HS-27A (cell line): ENCODE data around the gene JAG1.

Experiments
- DNase-seq: peaks from one replicate; pipeline ENCODE4 v3.0.0-alpha.2; 2012; ENCODE audit warnings: low read depth, missing footprints

Gene JAG1

DNA sequence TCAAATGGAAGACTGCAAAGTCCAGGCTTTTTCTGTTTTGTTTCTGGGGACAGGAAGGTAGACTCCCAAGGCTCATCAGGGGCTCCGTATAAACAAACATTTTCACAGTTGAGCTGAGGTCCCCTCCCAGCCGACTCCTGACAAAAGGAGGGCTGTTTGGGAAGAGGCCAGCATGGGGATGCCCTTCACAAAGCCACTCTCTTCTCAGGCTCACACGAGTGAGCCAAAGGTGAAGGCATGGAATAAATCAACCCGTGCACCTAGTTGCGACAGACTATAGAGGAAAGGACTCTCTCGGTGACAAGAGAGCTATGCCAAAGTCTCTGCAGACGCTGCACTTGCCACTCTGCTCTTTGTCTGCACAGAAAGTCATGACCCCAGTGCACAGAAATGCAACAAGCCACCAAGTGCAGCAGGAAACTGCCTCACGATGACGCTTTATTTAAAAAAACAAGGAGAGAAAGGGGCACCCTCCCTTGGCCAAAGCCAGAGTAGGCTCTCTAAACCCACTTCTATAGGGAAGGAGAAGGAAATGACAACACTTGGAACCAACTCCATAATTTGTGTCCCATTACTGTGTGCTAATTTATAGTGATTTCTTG lies 21.0 kb downstream of the JAG1 start:
- no peak for DNase-seq

DNA sequence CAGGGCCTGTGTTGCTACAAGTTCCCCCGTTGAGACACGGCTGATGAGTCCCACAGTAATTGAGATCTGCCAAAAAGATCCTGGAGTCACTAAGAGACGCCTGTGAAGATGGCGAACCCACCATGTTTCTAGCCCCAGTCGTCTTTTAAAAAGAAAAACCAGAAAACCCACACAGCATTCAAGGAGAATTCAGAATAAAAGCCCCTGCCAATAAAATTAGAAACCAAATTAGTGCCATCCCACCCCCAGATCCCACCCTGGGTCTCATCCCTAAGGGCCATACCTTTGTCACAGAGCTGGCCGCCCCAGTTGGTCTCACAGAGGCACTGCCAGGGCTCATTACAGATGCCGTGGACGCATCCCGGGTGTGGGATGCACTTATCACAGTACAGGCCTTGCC lies 21.6 kb downstream of the JAG1 start:
- no peak for DNase-seq

DNA sequence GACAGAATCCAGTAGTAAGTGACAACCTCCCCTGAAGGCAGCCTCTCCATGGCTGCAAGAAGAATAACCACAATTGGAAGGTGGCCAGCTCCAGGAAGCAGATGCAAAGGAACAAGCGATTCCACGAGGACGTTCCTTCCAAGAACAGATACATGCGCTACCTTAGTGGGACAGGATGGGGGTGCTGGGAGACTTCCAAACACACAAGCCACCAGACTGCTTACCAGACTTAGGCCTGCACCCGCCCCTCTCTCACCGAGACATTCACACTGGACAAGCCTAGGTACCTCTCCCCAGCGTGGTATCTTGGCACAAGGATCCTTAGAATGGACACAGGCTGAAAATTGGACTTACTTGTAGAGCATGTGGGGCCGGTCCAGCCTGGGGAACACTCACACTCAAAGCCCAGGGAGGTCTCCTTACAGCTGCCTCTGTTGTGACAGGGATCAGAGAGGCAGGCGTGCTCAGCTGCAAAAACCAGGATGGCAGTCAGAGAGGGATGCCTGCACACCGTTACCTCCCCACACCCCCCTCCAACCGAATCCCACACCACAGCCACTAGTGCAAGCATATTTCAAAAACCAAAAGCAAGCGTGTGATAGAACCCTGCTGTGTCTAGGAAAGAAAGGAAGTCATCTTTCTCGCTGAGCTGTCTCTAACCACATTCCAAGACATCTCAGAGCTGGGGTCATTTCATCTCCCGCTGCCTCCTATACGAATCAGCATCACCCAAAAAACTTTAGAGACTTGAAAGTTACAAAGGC lies 22.4 kb downstream of the JAG1 start:
- DNase-seq, result no peak

DNA sequence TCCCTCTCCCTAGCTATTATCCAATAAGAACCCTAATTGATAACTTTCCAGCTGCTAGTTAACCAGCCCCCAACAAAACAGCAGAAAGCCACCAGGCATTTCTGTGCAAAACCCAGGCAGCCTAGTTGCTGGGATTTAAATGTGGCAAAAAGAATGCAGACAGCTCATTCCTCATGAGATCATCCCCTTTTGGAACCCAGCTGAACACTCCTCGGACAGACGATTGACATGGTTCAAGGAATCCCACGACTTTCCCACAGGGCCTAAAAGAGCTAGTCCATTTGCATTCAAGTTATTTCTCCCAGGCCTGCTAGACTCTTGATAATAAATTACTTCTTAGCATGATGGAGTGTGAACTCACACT lies 24.0 kb downstream of the JAG1 start:
- DNase-seq, result no peak

DNA sequence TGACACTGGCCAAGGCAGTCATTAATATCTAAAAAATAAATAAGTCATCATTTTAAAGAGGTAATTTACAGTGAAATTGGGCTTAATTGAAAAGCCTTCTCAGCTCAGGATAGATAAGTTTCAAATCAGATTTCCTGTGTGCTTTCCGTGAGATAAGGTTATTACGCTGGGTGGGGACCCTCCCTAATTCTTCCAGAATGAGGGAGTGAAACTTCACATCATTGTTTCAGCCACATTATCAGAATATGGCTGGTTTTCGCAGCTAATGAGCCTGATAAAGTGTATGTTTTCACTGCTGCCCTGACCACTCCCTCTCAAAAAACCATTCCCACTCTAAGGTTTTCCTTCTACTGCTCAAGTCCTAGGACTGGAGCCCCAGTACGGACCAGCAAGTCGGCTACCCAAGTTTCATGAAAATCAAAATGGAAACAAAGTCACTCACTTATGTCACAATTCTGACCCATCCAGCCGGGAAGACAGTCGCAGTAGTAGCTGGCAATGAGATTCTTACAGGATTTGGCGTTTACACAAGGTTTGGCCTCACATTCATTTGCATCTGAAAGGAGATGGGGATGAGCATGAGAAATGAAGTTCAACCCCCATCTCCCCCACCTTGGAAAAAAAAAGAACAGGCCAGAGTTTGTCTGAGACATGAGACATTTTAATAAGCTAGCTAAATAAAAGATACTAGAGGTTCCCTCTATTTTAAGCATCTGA lies 24.6 kb downstream of the JAG1 start:
- DNase-seq, result no peak

DNA sequence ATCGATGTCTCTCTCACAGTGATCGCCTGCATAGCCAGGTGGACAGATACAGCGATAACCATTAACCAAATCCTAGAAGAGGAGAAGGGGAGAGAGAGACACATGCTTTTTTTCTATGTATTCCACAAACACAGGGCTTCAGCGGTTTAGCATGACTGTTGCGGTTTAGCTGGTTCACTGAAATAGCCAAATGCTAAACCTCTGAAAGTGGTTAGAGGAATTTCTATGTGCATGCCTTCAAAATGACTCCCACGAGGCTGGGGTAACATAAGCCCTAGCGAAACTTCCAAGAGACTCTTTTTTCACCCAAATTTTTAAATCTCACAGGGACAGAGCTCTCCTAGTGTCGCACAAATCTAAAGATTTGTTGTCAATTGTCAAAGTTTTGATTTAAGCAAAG lies 25.1 kb downstream of the JAG1 start:
- peak; percentile 79 for DNase-seq

DNA sequence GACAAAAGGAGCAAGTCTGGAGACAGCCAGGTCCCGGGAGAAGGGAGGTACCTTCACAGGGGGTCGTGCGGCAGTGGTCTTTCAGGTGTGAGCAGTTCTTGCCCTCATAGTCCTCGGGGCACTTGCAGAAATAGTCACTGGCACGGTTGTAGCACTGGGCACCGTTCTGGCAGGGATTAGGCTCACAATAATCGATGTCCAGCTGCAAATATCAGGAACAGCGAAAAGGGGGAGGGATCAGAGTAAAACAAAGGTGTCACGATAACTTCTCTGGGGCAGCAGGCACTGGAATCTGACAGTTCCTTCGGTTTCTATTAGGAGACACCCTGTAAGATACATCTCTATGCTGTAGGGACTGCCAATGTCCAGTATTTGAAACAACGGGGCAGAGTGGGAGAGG lies 25.9 kb downstream of the JAG1 start:
- DNase-seq, result no peak

DNA sequence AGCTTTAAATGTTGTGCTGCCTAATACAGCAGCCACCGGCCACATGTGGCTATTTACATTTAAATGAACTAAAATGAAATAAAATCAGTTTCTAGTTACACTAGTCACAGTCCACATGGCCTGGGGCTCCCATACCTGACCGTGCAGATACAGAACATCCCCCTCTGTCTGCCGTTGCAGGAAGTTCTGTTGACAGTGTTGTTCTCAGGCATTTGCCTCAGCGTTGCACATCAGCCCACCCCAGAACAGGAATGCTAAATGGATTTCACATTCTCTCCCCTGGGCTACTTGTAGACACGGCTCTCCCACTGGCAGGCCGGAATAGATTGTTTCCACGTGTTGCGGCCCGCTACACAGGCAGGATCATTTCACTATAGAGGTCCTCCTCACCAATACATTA lies 26.3 kb downstream of the JAG1 start:
- no peak for DNase-seq

DNA sequence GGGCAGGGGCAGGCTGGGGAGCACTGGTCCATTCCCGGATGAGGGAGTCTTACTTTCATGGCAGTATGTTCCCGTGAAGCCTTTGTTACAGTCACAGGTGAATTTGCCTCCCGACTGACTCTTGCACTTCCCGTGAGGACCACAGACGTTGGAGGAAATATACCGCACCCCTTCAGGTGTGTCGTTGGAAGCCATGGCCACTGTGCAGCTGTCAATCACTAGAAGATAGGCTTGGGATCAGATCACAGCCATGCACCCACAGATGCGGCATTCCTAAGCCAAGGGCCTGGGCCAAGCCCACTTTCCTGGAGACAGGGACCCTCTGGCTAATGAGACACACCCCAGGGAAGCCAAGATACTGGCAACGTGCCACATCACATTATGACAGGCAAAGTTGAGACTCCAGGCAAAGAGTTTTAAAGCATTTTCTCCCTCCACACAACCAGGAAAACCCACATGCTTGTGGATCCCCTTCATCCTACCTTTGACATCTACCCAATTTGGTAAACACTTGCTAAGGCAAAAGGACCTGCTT lies 26.8 kb downstream of the JAG1 start:
- no peak for DNase-seq

DNA sequence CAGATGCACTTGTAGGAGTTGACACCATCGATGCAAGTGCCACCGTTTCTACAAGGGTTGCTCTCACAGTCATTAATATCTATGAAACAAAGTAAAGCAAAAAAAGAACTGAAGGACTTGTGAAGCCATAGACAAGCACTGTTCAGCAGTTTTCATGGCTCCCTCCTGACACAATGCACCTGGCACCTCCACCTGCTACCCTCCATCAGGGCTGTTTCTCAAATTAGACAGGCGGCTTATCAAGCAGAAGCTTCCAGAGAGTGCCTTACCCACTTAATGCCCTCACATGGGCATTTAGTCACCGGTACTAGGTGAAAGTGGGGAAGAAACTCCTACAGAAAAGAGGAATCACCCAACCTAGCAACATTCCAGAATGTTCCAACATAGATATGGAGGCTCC lies 27.8 kb downstream of the JAG1 start:
- DNase-seq, result no peak

DNA sequence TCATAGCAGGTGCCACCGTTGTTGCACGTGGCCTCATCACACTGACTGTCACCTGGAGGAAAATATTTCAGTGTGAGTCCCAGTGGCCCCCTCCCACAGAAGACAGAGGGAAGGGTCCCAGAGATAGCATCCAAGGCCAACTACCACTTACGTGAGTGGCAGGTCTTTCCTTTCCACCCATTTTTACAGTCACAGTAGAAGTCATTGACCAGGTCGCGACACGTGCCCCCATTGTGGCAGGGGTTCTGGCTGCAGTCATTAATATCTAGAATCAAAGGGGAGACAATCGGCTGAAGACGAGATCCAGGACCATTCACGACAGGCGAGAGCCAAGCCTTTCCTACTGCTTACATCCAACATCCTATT lies 28.6 kb downstream of the JAG1 start:
- DNase-seq, result no peak

DNA sequence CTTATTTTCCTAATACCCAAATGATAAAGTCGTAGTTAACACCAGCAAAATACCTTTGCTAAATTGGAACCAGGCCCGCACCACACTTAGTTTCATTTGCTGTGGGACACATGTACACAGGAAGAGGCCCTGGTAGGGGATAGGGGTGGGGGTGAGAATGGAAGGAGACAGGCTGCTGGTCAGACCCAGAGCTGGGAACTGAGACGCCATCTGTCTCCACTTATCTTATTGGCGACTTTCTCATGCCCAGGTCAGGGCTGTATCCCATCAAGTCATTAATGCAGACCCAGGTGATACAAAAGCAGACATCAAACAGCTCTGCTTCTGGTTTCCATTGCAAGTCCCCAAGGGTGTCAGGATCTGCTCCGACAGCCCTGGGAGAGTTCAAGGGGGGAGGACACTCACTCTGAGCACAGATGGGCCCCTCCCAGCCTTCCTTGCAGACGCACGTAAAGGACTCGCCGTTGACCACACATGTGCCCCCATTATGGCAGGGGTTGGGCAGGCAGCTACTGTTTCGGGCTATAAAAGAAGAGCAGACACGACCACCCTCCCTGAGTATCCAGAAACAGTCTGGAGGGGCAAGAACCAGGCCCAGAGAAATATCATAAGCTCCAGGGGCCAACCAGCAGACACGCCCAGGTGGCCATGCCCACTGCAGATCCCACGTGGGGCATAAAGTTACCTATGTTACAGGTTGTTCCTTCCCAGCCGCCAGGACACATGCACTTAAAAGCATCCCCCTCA lies 29.2 kb downstream of the JAG1 start:
- DNase-seq, result no peak

DNA sequence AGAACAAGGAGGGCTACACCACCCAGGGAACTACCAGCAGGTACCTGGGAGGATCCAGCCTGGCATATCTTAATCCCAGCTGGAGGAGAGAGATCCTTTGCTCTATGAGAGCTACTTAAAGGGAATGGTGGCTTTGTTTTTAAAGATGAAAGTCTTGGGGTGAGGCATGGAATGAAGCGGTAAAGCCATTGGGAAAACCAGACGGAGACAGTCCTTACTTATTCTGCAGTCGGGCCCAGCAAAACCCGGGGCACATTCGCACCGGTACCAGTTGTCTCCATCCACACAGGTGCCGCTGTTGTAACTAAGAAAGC lies 30.3 kb downstream of the JAG1 start:
- DNase-seq, result no peak

DNA sequence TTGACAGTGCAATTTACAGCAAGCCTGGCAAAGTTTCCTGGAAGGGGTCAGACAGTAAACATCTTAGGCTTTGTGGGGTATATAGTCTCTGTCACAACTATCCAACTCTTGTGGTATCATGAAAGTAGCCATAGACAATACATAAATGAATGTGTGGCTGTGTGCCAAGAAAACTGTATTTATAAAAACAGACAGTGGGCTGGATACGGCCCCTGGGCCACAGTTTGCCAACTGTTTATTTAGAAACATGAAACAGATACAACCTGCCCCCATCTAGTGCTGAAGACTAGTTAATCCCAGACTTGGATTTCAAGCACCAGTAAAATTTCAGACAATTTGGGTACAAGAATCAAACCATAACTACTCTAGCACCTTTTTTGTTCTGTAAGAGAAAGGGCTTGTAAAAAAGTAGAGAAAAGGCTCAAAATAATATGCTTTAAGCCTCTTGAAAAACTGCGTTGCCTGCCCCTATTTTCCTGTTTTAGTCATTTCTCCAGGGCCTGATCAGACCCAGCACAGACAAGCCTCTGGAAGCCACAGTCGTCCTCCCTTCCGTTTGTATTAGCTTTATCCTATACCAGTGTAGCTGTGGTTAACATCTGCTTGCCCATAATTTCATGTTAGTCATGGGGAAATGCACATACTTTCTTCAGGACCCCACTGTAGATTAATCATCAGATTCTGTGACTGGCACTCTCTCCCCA lies 30.8 kb downstream of the JAG1 start:
- no peak for DNase-seq

DNA sequence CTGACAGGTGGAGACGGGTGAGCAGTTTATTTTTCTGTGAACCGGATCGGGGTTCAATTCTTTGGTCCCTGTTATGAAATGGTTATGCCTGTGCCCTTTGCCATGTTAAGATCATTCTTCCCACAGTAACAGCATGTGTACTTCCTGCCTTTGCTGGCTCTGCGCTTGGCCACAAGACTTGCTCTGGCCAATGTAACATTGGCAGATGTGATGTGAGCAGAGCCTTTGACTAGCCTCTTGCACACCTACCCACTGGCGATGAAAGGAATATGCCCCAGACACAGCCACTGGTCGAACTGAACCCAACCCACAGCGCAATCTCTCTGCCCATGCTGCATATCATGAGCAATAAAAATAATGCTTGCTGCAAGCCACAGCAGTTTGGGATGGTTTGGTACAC lies 31.9 kb downstream of the JAG1 start:
- no peak for DNase-seq

DNA sequence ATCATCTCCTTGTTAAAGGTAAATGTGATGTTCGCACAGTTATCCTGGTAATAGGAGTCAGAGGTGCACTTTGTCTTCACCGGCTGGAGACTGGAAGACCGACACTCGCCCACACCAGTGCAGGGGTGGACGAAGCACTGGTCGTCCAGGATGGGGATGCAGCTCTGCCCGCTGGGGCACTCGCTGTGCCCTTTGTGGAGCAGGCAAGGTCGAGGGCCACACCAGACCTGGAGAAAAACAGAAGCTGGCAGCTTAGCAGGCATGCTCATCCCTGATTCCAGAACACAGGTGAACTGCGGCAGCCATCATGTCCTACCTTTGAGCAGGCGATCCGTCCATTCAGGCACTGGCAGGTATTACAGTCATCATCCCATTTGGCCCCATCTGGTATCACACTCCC lies 32.3 kb downstream of the JAG1 start:
- no peak for DNase-seq

DNA sequence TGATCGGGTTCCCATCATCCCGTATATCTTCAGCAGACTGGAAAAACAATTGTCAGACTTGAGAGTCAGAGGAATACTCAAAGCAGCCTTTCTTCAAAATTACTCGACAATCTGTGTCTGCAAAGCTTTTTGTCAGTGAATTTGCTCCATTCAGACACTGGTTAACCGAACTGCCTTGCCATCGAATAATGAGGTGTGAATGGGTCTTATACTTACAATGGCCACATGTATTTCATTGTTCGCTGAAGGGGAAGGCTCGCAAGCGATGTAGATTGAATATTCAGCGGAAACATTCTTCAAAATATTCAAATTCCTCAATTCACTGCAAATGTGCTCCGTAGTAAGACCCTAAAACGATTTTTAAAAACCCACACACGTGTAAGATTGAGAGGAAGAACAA lies 32.9 kb downstream of the JAG1 start:
- no peak for DNase-seq

DNA sequence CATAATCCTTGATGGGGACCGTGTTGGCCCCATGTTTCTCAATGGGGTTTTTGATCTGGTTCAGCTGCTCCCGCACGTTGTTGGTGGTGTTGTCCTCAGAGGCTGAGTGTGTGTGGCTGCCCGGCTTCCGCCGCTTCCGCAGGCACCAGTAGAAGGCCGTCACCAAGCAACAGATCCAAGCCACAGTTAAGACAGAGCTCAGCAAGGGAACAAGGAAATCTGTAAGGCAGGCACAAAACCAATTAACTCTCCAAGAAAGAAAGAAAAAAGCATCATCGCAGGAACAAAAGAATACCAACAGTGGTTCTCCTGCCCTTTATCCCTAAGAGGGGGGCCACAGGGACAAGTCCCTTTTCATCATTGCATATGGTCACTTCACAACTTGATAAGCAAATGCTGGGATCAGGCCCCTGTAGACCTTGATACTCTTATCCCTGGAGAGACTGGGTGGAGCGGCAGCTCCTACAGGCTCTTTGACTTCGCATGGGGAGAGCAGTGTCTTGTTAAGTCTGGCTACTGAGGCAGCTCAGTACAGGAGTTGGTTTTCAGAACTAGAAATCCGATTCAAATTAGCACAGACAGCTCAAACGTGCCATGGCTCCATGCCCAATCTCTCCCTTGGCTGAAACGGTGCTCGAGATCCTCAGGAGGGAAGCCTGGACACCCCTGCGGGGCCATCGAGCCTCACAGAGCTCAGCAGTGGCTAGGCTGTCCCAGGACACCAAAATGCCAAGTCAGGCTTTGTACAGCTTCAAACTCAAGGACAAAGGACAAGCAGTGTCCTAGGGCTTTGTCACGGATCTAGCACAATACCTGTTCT lies 33.9 kb downstream of the JAG1 start:
- DNase-seq, result no peak

DNA sequence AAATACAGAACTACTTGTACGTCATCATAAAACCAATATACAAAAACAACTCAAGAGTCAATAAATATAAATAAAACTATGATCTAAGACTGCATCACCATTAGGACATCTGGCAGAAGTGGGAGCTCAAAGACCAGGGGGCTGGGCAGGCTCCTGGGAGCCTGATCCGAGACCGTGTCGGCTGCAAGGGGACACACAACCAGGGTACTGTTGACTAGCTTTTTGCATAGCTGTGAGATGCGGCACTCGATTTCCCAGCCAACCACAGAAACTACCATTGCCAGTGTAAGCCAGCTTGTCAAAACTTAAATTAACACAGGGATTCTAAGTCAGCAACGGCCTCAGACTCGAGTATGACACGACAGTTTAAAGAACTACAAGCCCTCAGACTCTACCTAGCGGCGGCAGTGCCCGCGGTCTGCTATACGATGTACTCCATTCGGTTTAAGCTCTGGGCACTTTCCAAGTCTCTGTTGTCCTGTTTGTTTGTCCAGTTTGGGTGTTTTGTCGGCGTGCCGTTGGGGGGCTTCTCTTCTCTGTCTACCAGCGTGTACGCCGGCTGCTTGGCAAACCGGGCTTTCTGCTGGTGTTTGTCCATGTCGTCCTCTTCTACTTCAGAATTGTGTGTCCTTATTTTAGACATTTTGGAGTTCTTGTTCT lies 34.6 kb downstream of the JAG1 start:
- DNase-seq, result no peak

DNA sequence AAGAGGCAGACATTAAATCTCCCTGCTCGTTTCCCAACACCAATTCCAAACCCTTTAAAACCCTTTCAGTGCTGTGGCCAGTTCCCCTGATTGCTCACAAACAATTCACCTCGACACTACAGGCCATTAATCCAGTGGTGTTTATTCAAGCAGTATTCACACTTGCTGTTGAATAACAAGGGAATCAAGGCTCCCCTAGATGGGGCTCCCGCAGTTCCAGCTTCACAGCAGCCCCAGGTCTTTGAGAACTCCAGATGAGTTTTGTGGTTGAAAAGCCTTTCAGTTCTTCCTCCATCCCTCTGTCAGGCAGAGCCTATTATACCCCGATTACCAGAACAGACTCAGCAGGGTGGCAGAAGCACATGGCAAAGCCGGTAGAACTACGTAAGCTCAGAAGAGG lies 36.2 kb downstream of the JAG1 start:
- DNase-seq, result no peak
